ENCODE data around the gene RNF38.
"Not testable (repeated sequence)": the region's sequence is repeated elsewhere in the genome, so short reads cannot be mapped to it uniquely, and the experiment has no call there.

Gene RNF38

GRCh38 chr9:36399980-36400331 is at the start of gene RNF38:
Gene RNF38, minus strand, starts transcription at chr9:36400269. Its CDS starts 161 bp downstream, at chr9:36400108.
- DNase-seq (ENCODE audit: low spot score), result no peak

DNA sequence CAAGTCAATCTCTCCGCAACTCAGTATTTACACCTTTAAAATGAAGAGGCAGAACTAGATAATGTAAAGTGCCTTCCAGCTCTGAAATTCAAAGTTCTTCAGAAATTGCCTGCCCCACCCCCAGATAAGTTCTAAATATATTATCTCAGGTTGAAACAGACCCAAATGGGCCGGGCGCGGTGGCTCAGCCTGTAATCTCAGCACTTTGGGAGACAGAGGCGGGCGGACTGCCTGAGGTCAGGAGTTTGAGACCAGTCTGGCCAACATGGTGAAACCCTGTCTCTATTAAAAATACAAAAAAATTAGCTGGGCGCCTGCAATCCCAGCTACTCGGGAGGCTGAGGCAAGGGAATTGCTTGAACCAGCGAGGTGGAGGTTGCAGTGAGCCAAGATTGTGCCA is 48.5 kb upstream of the RNF38 start:
- not testable (repeated sequence) for DNase-seq (ENCODE audit: low spot score)

DNA sequence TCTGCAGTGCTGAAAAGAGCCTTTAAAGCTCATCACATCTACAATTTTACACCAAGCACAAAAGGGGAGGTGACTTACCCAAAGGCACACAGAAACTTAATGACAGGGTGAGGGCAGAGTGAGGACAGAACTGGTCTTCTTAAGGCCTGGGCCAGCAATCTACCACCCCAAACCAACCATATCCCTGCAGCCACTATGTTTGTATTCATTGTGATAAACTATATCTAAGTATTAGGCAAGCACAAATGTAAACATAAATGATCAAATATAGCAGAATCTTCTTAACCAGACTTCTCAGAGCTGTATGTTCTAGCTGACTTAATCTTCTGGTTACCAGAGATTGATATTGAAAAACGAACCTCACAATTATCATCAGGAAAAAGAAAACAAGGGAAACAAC is 47.9 kb upstream of the RNF38 start:
- no peak for DNase-seq (ENCODE audit: low spot score)

DNA sequence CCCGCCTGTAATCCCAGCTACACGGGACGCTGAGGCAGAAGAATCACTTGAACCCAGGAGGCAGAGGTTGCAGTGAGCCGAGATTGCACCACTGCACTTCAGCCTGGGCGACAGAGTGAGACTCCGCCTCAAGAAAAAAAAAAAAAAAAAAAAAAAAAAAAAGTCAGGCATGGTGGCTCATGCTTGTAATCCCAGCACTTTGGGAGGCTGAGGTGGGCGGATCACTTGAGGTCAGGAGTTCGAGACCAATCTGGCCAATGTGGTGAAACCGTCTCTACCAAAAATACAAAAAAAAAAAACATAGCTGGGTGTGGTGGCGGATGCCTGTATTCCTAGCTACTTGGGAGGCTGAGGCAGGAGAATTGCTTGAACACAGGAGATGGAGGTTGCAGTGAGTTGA is 46.6 kb upstream of the RNF38 start:
- DNase-seq (ENCODE audit: low spot score), result not testable (repeated sequence)

GRCh38 chr9:36445800-36446361 is 45.8 kb upstream of the RNF38 start:
- DNase-seq (ENCODE audit: low spot score), result no peak

GRCh38 chr9:36444203-36444602 is 44.1 kb upstream of the RNF38 start:
- DNase-seq (ENCODE audit: low spot score), result no peak

DNA sequence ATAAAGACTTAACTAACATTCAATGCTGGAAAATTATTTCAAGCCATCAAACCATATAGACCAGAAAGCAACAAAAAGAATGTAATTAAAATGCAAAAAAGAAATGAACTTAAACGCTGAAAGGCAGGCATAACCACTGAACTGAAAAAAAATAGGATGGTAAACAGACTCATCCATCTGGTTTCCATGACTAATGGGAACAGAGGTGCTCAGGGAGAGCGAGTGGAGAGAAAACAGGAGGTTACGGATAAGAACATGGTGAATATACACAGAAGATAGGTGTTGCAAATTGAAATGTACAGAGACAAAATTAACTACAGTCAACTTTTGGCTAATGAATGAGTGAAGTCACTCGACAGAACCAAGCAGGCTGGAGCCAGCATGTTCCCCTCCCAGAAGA is 43.5 kb upstream of the RNF38 start:
- no peak for DNase-seq (ENCODE audit: low spot score)

DNA sequence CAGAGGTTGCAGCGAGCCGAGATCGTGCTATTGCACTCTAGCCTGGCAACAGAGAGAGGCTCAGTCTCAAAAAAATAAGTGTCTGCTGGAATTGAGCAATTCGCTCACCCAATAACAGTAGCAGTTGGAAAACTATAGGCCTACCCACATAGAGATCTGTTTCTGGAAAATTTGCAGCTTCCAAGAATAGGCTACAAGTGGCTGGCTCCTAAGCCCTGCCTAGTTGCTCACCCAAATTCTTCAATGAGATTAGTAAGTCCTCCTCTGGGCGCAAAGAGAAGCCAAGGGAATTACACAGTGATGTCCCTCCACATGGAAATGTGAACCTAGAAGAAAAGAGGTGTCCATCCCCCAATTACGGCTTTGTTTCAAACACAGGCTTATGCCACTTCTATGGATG is 42.6 kb upstream of the RNF38 start:
- no peak for DNase-seq (ENCODE audit: low spot score)

GRCh38 chr9:36441966-36442365 is 41.9 kb upstream of the RNF38 start:
- DNase-seq (ENCODE audit: low spot score), result no peak

DNA sequence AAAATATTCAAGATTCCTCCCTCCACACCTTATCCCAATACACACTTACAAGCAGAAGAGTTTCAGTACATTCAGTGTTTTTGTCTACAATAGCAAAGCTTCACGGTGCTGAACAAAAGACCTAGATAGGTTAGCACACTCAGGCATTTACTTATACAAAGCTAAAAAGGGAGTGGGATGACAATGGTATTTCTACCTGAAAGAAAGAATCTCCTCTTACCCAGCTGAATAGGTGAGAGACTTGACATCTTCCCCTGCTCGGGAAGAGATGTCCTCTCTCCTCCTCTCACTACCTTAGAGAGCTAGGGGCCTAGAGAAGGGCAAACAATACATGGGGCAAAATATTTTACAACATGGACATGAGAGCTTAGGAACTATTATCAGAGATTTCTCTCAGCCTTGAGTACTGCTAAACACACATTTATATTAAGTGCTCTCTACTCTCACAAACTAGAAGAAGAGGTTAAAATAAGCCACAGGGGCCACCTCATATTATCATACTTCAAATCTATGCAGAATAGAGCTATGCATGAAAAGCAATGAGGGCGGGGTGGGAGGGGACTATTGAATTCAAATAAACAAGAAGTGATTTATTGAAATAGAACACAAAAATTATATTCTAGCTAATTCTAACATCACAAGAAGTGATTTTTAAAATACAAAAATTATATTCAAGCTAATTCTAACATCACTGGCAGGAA is 38.6 kb upstream of the RNF38 start:
- no peak for DNase-seq (ENCODE audit: low spot score)

GRCh38 chr9:36437790-36438189 is 37.7 kb upstream of the RNF38 start:
- no peak for DNase-seq (ENCODE audit: low spot score)

DNA sequence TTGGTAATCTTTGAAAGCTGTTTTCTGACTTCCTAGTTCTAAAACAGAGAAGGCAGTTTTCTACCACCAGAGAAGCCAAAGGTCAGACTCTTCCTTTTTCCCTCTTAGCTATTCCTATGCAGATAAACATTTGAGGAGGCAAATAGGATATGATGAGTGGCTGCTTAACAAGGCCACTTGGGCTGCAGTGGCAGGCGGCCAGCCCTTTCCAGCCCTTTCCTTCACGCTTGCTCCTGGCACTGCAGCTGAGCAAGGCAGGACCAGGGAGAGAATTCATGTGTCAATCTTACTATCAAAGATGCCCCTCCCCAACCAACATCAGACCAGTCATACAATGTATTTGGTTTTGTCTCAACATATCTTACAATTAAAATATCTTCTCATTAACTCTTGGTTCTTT is 36.8 kb upstream of the RNF38 start:
- DNase-seq (ENCODE audit: low spot score), result no peak

DNA sequence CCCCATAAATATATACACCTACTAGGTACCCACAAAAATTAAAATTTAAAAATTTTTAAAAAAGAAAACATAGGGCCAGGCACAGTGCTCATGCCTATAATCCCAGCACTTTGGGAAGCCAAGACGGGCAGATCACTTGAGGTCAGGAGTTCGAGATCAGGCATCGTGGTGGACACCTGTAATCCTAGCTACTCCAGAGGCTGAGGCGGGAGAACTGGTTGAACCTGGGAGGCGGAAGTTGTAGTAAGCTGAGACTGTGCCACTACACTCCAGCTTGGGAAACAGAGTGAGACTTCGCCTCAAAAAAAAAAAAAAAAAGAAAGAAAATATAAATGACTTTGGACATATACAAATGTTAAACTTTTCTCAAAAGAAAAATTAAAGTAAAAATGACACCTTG is 33.3 kb upstream of the RNF38 start:
- DNase-seq (ENCODE audit: low spot score), result no peak

DNA sequence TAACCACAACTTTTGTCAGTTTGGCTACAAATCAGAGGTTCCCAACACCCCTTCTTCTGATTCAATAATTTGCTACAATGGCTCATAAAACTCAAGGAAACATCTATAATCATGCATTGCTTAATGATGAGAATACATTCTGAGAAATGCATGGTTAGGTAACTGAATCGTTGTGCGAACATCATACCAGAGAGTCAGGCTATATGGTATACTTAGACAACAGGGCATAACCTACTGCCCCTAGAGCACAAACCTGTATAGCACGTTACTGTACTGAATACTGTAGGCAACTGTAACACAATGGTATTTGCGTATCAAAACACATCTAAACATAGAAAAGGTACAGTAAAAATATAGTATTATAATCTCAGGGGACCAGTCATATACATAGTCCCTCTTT is 31.0 kb upstream of the RNF38 start:
- DNase-seq (ENCODE audit: low spot score), result no peak

- DNase-seq (ENCODE audit: low spot score), result no peak
Observed at GRCh38 chr9:36426945-36427344, 26.9 kb upstream of the RNF38 start.

- no peak for DNase-seq (ENCODE audit: low spot score)
Observed at GRCh38 chr9:36426348-36426747, 26.3 kb upstream of the RNF38 start.

GRCh38 chr9:36424289-36425055 is 24.4 kb upstream of the RNF38 start:
- no peak for DNase-seq (ENCODE audit: low spot score)

DNA sequence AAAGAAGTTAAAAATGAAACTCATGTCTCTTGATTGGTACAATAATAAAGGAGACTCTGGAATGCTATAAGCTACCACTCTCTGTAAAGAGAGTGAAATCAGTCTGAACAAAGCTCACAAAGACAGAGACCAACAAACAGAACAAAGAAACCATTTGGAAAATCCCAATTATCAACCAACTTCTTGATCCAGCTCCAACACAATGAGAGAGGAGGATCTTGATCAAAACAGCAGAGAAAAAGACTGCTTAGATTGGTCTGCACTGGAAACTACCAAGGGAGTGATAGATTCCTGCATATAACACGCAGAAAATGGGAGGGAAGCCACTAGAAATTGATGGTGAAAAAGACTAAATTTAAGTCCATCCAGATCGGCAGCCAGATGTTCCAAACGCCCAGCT is 23.1 kb upstream of the RNF38 start:
- DNase-seq (ENCODE audit: low spot score), result no peak

- no peak for DNase-seq (ENCODE audit: low spot score)
Observed at GRCh38 chr9:36416890-36417289, 16.8 kb upstream of the RNF38 start.

GRCh38 chr9:36415822-36416525 is 15.9 kb upstream of the RNF38 start:
- DNase-seq (ENCODE audit: low spot score), result no peak

GRCh38 chr9:36411410-36411809 is 11.3 kb upstream of the RNF38 start:
- not testable (repeated sequence) for DNase-seq (ENCODE audit: low spot score)

GRCh38 chr9:36409076-36409475 is 9.0 kb upstream of the RNF38 start:
- DNase-seq (ENCODE audit: low spot score), result not testable (repeated sequence)
